GM12872 (cell line): ENCODE data around the gene PNCK.

ENCODE experiments used
- TF ChIP-seq, protein P1 (sequence below): IDR thresholded peaks from 3 replicates; pipeline ENCODE4 v1.5.1; 2011; ENCODE audit warnings: low read depth, mild to moderate bottlenecking, low read length, moderate library complexity; ENCODE audit not compliant: insufficient read depth

Gene PNCK

DNA sequence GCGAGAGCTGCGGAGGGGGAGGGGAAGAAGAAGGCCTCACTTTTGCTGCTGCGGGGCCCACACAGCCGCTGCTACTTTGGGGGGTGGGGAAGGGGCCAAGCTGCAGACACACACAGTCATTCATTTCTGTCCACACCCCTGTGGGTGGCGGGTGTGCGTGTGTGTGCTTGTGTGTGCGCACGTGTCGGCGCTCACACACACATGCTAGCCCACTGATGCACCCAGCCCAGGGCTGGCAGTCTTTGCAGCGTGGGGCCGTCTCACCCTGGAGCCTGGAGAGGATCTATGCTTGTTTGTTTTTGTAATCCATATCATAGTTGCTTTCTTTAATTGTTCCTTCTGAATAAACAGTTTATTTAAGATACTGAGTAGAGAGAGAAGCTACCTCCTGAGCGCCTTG lies 22.7 kb downstream of the PNCK start:
- TF ChIP-seq, protein P1, sequence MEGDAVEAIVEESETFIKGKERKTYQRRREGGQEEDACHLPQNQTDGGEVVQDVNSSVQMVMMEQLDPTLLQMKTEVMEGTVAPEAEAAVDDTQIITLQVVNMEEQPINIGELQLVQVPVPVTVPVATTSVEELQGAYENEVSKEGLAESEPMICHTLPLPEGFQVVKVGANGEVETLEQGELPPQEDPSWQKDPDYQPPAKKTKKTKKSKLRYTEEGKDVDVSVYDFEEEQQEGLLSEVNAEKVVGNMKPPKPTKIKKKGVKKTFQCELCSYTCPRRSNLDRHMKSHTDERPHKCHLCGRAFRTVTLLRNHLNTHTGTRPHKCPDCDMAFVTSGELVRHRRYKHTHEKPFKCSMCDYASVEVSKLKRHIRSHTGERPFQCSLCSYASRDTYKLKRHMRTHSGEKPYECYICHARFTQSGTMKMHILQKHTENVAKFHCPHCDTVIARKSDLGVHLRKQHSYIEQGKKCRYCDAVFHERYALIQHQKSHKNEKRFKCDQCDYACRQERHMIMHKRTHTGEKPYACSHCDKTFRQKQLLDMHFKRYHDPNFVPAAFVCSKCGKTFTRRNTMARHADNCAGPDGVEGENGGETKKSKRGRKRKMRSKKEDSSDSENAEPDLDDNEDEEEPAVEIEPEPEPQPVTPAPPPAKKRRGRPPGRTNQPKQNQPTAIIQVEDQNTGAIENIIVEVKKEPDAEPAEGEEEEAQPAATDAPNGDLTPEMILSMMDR = no peak

DNA sequence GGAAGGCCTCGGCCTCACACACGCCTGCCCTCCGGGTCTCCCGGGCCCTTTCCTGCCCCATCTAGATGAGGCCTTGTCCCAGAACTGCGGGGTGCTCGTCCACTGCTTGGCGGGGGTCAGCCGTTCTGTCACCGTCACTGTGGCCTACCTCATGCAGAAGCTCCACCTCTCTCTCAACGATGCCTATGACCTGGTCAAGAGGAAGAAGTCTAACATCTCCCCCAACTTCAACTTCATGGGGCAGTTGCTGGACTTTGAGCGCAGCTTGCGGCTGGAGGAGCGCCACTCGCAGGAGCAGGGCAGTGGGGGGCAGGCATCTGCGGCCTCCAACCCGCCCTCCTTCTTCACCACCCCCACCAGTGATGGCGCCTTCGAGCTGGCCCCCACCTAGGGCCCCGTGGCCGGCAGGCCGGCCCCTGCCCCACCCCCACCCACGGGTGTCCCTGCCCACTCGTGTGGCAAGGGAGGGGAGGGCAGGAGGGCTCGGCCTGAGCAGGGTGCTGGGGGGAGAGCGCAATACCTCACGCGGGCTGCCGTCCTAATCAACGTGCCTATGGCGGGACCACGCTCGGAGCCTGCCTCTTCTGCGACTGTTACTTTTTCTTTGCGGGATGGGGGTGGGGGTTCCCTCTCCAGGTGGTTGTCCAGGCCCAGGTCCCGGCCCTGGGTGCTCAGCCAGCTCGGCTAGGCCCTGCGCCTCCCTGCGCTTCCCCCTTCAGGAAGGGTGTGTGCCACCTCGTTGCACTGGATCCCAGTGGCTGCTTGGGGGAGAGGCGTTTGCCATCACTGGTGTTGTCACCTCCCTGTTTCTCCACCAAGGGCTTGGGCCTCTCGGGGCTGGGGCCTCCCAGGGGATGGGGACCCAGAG lies 23.5 kb downstream of the PNCK start:
- TF ChIP-seq, protein P1 = no peak

DNA sequence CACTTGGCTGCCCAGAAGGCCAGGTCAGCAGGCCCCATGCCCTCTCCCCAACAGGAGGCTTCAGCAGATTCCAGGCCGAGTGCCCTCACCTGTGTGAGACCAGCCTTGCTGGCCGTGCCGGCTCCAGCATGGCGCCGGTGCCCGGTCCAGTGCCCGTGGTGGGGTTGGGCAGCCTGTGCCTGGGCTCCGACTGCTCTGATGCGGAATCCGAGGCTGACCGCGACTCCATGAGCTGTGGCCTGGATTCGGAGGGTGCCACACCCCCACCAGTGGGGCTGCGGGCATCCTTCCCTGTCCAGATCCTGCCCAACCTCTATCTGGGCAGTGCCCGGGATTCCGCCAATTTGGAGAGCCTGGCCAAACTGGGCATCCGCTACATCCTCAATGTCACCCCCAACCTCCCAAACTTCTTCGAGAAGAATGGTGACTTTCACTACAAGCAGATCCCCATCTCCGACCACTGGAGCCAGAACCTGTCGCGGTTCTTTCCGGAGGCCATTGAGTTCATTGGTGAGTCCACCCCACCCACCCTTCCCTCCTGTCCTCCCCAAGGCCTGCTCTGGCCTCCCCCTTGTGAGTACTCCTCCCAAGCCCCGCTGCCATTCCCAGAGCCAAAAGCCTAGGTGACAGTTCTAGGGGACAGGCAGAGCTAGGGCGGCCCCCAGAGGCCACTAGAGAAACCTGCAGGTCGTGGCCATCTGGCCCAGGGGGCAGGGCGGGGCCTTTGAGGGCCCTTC lies 24.3 kb downstream of the PNCK start:
- TF ChIP-seq, protein P1 = peak; percentile 55

DNA sequence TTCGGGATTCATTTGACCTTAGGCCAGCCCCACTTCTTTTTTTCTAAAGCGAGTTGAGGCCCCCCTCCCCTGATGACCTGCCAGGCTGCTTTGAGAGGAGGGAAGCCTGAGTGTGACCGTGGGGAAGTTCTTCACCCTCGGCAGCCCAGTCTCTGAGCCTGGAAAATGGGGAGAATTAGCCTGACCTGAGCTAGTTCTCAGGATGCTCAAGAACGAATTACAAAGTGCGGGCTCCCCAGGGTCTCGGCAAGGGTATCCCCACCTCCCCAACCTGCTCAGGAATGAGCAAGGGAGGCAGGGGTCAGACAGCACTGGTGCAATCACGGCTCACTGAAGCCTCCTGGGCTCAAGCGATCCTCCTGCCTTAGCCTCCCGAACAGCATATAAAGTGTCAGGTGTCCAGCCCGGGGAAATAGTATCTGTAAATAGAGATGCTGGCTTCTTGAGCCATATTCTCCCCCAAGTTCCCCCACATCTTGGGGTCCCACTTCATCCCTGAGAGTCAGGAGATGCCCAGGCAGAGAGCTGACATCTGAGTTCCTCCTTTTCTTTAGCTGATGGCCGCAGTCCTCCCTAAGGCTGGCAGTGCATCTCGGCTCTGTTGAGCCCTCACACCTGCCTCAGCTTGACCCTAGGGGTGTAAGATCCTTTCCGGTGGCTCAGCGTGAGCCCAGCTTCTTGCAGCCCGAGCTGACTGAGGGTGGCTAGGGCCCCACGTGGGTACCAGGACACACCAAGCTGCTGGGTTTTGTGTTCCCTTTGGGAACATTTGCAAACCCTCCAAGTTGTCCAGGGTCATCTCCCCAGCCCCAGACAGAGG lies 25.0 kb downstream of the PNCK start:
- TF ChIP-seq, protein P1 = no peak

DNA sequence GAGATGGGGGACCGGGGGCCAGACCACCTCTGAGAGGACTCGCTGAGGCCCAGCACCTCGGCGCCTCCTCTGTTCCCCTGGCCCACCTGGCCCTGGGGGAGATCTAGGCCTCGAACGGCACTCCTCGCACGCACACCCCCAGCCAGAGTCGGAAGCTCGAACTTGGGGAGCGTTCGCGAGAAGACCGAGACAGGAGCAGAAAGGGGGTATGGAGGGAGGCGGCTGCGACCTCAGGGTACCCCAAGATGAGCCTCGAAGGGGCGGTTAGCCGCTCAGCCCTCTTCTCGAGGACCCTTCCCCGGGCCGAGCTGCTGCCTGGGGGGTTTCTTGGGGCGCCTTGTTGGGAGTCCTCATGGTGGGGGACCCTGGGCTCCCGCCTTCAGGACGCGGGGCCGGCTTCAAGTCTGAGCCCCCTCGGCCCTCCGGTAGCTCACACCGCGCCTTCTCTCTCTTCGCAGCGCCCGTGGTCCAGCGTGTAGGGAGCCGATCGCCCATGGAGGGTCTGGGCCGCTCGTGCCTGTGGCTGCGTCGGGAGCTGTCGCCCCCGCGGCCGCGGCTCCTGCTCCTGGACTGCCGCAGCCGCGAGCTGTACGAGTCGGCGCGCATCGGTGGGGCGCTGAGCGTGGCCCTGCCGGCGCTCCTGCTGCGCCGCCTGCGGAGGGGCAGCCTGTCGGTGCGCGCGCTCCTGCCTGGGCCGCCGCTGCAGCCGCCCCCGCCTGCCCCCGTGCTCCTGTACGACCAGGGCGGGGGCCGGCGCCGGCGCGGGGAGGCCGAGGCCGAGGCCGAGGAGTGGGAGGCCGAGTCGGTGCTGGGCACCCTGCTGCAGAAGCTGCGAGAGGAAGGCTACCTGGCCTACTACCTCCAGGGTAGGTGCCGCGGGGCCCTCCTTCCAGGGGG lies 25.9 kb downstream of the PNCK start:
- TF ChIP-seq, protein P1 = no peak

DNA sequence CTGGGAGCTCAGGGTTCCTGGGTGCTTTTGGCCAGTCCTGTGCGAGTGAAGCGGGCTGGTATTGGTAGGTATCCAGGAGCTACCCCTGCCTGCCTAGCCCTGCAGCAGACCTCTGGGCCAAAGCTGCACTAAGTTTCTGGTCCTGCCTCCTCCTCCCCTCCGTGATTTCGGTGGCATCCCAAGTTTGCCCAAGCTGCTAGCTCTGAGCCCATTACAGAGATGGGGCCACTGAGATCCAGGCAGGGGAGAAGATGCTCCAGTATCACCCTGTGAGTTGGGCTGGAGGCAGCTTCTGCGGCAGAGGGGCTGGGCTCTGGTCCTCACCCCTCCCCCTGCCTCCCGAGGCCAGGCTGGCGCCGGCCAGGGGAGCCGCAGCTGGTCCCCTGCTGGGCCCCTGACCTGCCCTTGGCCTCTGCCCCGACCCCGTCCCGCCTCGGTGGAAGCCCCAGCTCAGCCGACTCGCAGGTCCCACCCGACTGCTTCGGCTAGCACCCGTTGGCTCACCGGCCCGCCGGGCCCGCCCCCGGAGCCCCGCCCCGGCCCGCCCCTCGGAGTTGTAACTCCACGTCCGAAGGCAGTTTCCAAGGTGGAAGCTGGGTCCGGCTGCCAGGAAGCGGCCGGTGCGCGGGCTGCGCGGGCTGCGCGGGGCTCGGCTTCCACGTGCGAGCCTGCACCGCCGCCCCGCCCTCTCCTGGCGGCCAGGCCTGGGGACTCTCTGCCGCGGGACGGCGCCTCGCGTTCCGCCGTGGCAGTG lies 26.8 kb downstream of the PNCK start, which contains the start of gene DUSP9:
TSS of gene DUSP9 (plus strand) at position 584 of the 754 bp plus-strand sequence. CDS start 751 bp downstream, outside the sequence.
- TF ChIP-seq, protein P1 = no peak
